Measurements from ENCODE around the gene SLC25A33.
"Not testable (repeated sequence)": the region's sequence is repeated elsewhere in the genome, so short reads cannot be mapped to it uniquely, and the experiment has no call there.

The SLC25A33 gene

DNA sequence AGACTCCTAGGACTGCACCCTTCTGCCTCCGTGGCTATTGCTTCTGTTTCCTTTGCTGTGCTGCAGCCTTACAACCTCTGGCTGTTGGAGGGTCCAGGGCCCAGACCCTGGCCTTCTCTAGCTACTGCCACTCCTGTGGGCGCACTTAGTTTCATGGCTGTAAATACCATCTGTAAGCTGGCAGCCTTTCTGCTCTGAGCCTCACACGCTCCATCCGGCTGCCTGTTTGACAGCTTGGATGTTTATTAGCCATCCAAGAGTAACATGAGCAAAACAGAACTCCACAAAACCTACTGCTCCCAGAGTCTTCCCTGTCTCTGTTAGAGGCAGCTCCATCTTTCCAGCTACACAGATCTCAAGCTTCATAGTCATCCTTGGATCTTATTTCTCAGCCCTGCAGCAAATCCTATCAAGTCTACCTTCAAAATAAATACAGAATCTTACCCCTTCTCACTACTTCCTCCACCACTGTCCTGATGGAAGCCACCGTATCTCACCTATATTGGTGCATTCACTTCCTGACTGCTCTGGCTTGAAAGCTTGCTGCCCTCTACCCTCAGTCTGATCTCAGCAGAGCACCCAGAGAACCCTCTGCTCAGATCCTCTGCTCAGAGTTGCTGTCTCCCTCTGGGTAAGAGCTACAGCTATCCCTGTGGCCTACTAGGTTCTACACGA is 19.1 kb downstream of the SLC25A33 start:
- H3K27ac ChIP-seq (ENCODE audit: low read length): no peak overlapping the region
- H3K79me2 ChIP-seq (ENCODE audit: insufficient read depth, low read length): peaks cover 67% of the 10 kb centered on the region
- H3K9me3 ChIP-seq (ENCODE audit: insufficient read depth, low read length, severe bottlenecking): no peaks in the 10 kb centered on the region
- no peak overlapping the region for H3K4me3 ChIP-seq (ENCODE audit: low read depth in 1 of 2, low read length in 2 of 2)
- H3K27me3 ChIP-seq (ENCODE audit: insufficient read depth, low read length, poor library complexity): no peaks in the 10 kb centered on the region
- H3K4me1 ChIP-seq (ENCODE audit: insufficient read depth, low read length): no peaks in the 10 kb centered on the region
- DNase-seq: no peak
- peaks cover 28% of the 10 kb centered on the region; the same call in 1 of the 2 replicates for H4K20me1 ChIP-seq (ENCODE audit: insufficient read depth, low read length)
- H3K4me2 ChIP-seq (ENCODE audit: insufficient read depth, low read length): no peak overlapping the region
- TF ChIP-seq, protein P1, sequence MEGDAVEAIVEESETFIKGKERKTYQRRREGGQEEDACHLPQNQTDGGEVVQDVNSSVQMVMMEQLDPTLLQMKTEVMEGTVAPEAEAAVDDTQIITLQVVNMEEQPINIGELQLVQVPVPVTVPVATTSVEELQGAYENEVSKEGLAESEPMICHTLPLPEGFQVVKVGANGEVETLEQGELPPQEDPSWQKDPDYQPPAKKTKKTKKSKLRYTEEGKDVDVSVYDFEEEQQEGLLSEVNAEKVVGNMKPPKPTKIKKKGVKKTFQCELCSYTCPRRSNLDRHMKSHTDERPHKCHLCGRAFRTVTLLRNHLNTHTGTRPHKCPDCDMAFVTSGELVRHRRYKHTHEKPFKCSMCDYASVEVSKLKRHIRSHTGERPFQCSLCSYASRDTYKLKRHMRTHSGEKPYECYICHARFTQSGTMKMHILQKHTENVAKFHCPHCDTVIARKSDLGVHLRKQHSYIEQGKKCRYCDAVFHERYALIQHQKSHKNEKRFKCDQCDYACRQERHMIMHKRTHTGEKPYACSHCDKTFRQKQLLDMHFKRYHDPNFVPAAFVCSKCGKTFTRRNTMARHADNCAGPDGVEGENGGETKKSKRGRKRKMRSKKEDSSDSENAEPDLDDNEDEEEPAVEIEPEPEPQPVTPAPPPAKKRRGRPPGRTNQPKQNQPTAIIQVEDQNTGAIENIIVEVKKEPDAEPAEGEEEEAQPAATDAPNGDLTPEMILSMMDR (IDR thresholded peaks at IDR 0.05; ENCODE audit: borderline replicate concordance, extremely low read depth, low read length, poor library complexity, severe bottlenecking): no peak
- TF ChIP-seq EZH2 (IDR thresholded peaks at IDR 0.05; ENCODE audit: borderline replicate concordance, low read depth, low read length, severe bottlenecking): no peak
- peak; percentile 35; the same call in 1 of the 3 replicates for ATAC-seq (ENCODE audit: insufficient read depth, low read depth)
- H3K9ac ChIP-seq (ENCODE audit: low read depth, low read length): no peak overlapping the region
- H3K36me3 ChIP-seq (ENCODE audit: insufficient read depth, low read length): peaks cover 79% of the 10 kb centered on the region
- H2AFZ ChIP-seq (ENCODE audit: low read depth, low read length): no peak overlapping the region

- H4K20me1 ChIP-seq (ENCODE audit: insufficient read depth, low read length): peaks cover 28% of the 10 kb centered on the region; the same call in 1 of the 2 replicates
- no peak overlapping the region for H2AFZ ChIP-seq (ENCODE audit: low read depth, low read length)
- peaks cover 68% of the 10 kb centered on the region for H3K79me2 ChIP-seq (ENCODE audit: insufficient read depth, low read length)
- ATAC-seq (ENCODE audit: insufficient read depth, low read depth) (no peak), DNase-seq (no peak)
- H3K4me2 ChIP-seq (ENCODE audit: insufficient read depth, low read length): no peak overlapping the region
- H3K4me1 ChIP-seq (ENCODE audit: insufficient read depth, low read length): no peaks in the 10 kb centered on the region
- TF ChIP-seq, protein P1 (IDR thresholded peaks at IDR 0.05; ENCODE audit: borderline replicate concordance, extremely low read depth, low read length, poor library complexity, severe bottlenecking): no peak
- no peak for TF ChIP-seq EZH2 (IDR thresholded peaks at IDR 0.05; ENCODE audit: borderline replicate concordance, low read depth, low read length, severe bottlenecking)
- H3K4me3 ChIP-seq (ENCODE audit: low read depth in 1 of 2, low read length in 2 of 2): no peak overlapping the region
- H3K27ac ChIP-seq (ENCODE audit: low read length): no peak overlapping the region
- H3K36me3 ChIP-seq (ENCODE audit: insufficient read depth, low read length): peaks cover 79% of the 10 kb centered on the region
- no peaks in the 10 kb centered on the region for H3K27me3 ChIP-seq (ENCODE audit: insufficient read depth, low read length, poor library complexity)
- H3K9me3 ChIP-seq (ENCODE audit: insufficient read depth, low read length, severe bottlenecking): no peaks in the 10 kb centered on the region
- no peak overlapping the region for H3K9ac ChIP-seq (ENCODE audit: low read depth, low read length)
These were observed 19.8 kb downstream of the SLC25A33 start for GRCh38 chr1:9558946-9559545.

DNA sequence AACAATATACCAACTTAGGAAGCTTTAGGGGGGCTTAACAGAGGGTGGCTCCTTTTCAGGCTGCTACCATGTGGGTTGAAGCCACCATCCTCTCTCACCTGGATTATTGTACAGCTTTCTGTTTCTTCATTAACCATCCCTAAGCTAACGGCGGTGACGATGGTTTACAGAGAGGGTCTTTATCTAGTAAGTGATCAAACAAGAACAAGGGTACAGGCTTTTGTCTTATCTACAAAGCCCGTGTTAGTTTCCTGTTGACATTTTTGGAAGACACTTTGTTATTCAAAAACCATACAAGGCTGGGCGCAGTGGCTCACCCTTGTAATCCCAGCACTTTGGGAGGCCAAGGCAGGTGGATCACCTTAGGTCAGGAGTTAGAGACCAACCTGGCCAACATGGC is 20.4 kb downstream of the SLC25A33 start:
- Histone ChIP-seq H3K36me3 (ENCODE audit: insufficient read depth, low read length) (peaks cover 78% of the 10 kb centered on the region), H3K4me1 (ENCODE audit: insufficient read depth, low read length) (no peaks in the 10 kb centered on the region), H3K27me3 (ENCODE audit: insufficient read depth, low read length, poor library complexity) (no peaks in the 10 kb centered on the region), H3K27ac (ENCODE audit: low read length) (no peak overlapping the region), H3K4me2 (ENCODE audit: insufficient read depth, low read length) (no peak overlapping the region), H3K9ac (ENCODE audit: low read depth, low read length) (no peak overlapping the region), H3K9me3 (ENCODE audit: insufficient read depth, low read length, severe bottlenecking) (no peaks in the 10 kb centered on the region), H4K20me1 (ENCODE audit: insufficient read depth, low read length) (peaks cover 28% of the 10 kb centered on the region; the same call in 1 of the 2 replicates), H2AFZ (ENCODE audit: low read depth, low read length) (no peak overlapping the region), H3K79me2 (ENCODE audit: insufficient read depth, low read length) (peaks cover 71% of the 10 kb centered on the region), H3K4me3 (ENCODE audit: low read depth in 1 of 2, low read length in 2 of 2) (no peak overlapping the region)
- ATAC-seq (ENCODE audit: insufficient read depth, low read depth) (peak; percentile 50), DNase-seq (peak; percentile 29)
- no peak for TF ChIP-seq EZH2 (IDR thresholded peaks at IDR 0.05; ENCODE audit: borderline replicate concordance, low read depth, low read length, severe bottlenecking)
- TF ChIP-seq, protein P1 (IDR thresholded peaks at IDR 0.05; ENCODE audit: borderline replicate concordance, extremely low read depth, low read length, poor library complexity, severe bottlenecking): no peak

- H3K4me1 ChIP-seq (ENCODE audit: insufficient read depth, low read length): not testable (repeated sequence)
- peaks cover 75% of the 10 kb centered on the region for H3K79me2 ChIP-seq (ENCODE audit: insufficient read depth, low read length)
These were observed 20.8 kb downstream of the SLC25A33 start for GRCh38 chr1:9560090-9560489.

More at GRCh38 chr1:9560090-9560489, 20.8 kb downstream of the SLC25A33 start:
- not testable (repeated sequence) for ATAC-seq (ENCODE audit: insufficient read depth, low read depth); H2AFZ ChIP-seq (ENCODE audit: low read depth, low read length); DNase-seq; H3K4me2 ChIP-seq (ENCODE audit: insufficient read depth, low read length); H3K9me3 ChIP-seq (ENCODE audit: insufficient read depth, low read length, severe bottlenecking); H3K27ac ChIP-seq (ENCODE audit: low read length); H3K9ac ChIP-seq (ENCODE audit: low read depth, low read length); H3K27me3 ChIP-seq (ENCODE audit: insufficient read depth, low read length, poor library complexity); H3K4me3 ChIP-seq (ENCODE audit: low read depth in 1 of 2, low read length in 2 of 2)
- H3K36me3 ChIP-seq (ENCODE audit: insufficient read depth, low read length): peaks cover 78% of the 10 kb centered on the region
- peaks cover 32% of the 10 kb centered on the region; the same call in 1 of the 2 replicates for H4K20me1 ChIP-seq (ENCODE audit: insufficient read depth, low read length)

Data from DND-41 (cell line).